ENCODE measurements around the gene NDC1.

Gene NDC1

DNA sequence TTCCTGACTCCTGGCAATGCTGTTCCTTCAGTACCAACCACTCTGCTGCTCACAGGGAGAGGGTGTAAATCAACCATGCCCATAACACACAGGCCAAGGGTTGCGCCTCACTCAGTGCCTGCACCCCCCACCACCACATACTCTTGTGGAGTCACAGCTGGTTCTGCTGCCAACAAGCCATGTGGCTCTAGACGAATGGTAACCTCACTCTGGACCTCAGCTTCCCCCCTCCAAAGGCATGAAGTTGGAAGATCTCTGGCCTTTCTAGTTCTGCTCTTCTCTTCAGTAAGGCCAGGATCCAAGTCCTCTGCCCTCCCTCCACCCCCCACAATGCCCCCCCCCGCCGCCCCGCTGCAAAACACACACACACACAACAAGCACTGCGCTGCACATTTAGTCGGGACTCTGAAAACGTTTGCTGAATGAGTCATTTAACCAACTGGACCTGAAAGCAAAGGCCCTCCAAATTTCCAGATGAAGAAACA lies 97.4 kb downstream of the NDC1 start:
- TF ChIP-seq, protein P1, sequence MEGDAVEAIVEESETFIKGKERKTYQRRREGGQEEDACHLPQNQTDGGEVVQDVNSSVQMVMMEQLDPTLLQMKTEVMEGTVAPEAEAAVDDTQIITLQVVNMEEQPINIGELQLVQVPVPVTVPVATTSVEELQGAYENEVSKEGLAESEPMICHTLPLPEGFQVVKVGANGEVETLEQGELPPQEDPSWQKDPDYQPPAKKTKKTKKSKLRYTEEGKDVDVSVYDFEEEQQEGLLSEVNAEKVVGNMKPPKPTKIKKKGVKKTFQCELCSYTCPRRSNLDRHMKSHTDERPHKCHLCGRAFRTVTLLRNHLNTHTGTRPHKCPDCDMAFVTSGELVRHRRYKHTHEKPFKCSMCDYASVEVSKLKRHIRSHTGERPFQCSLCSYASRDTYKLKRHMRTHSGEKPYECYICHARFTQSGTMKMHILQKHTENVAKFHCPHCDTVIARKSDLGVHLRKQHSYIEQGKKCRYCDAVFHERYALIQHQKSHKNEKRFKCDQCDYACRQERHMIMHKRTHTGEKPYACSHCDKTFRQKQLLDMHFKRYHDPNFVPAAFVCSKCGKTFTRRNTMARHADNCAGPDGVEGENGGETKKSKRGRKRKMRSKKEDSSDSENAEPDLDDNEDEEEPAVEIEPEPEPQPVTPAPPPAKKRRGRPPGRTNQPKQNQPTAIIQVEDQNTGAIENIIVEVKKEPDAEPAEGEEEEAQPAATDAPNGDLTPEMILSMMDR (IDR thresholded peaks at IDR 0.05; ENCODE audit: extremely low read depth, missing control alignments), result no peak
- DNase-seq (ENCODE audit: low spot score), result no peak

DNA sequence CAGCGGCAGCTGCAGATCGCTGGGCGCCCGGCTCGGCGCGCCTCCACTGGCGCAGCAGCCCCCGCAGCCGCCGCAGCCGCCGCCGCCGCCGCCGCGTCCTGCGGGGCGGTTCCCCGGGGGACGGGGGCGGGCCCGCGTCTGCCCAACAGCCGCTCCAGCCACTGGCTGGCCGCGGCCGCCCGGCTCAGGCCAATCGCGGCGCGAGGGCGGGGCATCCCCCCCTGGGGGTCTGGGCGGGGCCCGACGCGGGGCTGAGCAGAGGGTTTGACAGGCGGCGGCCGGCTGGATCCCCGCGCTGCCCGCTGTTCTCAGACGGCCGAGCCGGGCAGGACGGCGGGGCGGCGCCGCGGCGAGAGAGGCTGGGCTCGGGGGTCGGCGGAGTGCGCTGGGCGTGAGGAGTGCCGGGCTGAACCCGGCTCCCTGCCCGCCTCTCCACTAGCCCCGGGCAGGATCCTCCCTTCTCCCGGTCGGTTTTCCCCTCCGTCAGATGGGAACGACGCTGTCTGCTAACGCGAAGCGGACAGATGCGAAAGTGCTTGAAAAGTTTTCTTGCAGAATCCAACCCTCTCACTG lies 98.9 kb downstream of the NDC1 start, which contains the start of gene GLIS1:
TSS of gene GLIS1 (minus strand) at position 56 of the 573 bp plus-strand sequence. CDS start 1,100 bp downstream, outside the sequence.
- TF ChIP-seq, protein P1 (IDR thresholded peaks at IDR 0.05; ENCODE audit: extremely low read depth, missing control alignments), result no peak
- DNase-seq (ENCODE audit: low spot score), result peak; percentile 99

DNA sequence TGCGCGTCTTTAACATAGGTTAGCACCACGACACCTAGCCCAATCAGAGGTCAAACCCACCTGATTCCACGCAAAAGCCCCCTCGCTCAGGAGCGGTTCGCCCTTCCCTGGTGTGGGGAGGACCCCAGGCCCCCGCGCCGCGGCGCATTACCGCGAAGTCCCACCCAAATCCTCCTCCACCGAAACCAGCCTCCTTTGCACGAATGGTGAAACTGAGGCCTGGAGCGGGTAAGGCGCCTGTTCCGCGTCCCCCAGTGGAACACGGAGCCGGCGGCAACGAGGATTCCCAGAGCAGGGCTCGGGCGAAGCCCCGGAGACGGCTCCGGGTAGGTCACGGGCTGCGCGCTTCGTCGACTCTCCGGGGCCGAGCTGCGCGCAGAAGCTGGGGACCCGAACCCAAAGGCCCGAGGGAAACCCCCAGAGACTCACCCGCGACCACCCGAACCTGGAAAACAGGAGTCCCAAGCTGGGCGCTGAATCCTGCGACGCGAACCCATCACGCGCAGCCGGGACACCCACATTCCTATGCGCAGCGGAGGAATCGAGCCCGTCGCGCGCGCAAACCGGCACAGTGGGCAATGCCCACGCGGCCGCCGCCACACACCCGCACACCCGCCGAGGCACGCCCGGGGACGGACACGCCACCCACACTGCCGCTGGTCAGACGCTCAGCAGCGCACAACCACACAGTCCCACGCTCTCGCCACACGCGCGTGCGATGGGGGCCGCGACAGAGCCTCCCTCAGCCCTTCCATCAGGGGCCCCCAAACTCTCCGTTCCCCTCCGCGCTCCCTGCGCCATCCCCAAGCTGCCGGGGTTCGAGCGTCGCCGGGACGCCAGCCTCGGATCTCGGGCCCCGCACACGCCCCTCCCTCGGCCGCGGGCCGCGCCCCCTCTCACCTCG lies 99.6 kb downstream of the NDC1 start:
- peak; percentile 42 for DNase-seq (ENCODE audit: low spot score)
- TF ChIP-seq, protein P1 (IDR thresholded peaks at IDR 0.05; ENCODE audit: extremely low read depth, missing control alignments), result no peak

DNA sequence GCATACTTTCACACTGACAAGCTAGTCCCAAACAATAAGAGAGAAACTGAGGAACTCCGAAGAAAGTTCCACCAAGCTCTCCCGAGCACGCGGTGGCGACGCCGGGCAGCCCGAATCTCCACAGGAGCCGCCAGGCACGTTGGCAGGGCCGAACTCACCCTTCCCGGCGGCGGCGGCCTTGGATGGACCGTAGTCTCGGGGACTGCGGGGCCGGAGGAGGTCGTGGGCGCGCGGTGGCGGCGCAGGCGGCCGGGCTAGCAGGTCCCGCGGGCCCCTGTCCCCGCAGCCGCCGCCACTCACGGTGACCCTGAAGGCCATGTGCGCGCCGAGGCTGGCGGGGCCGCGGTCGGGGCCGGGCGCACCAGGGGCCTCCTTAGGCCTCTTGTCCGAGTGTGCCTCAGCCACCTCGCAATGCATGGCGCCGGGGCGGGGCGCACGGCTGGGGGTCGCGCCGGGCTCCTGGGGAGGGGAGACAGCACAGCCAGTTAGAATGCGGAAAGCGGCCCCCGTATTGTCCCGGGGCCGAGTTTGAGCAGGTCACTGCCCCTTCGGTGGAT lies 100.4 kb downstream of the NDC1 start:
- TF ChIP-seq, protein P1 (IDR thresholded peaks at IDR 0.05; ENCODE audit: extremely low read depth, missing control alignments), result no peak
- peak; percentile 40 for DNase-seq (ENCODE audit: low spot score)

DNA sequence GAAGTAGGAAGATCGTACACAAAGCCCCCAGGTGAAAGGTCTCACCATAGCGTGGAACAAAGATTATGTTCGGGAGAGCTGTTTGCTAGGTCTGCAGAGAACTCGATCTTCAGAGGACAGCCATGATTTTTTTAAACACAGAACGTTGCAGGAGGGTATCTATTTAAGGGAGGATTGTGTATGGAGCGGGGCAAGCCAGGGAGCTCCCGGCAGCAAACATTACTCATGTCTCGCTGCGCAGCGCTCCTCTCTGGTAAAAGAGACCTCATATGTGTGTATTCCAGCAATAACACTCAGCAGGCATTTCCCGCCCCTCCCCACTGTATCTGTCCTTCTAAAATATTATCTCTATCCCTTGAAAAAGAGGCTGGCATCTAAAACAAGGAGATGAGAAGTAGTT lies 101.8 kb downstream of the NDC1 start:
- no peak for DNase-seq (ENCODE audit: low spot score)

DNA sequence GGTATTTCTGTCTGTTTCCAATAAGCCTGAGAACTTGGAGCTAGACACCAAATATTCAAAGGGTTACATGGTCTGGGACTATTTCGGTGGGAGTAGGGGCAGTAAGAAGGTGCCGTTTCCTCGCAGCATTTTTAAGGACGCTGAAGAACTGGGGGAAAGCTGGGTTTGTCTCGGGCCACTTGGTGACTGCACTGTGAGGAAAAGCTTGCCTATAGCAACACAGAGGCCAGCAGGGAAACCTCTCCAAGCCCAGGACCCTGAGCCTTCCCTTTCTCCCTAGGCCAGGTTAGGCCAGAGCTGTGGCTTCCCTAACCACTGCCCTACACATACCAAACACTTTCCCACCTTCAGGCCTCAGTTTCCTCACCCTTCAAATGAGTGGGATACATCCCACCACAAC lies 102.4 kb downstream of the NDC1 start:
- TF ChIP-seq, protein P1 (IDR thresholded peaks at IDR 0.05; ENCODE audit: extremely low read depth, missing control alignments), result no peak
- no peak for DNase-seq (ENCODE audit: low spot score)

More for the DNA sequence above, 101.8 kb downstream of the NDC1 start:
- TF ChIP-seq, protein P1 (IDR thresholded peaks at IDR 0.05; ENCODE audit: extremely low read depth, missing control alignments), result no peak

DNA sequence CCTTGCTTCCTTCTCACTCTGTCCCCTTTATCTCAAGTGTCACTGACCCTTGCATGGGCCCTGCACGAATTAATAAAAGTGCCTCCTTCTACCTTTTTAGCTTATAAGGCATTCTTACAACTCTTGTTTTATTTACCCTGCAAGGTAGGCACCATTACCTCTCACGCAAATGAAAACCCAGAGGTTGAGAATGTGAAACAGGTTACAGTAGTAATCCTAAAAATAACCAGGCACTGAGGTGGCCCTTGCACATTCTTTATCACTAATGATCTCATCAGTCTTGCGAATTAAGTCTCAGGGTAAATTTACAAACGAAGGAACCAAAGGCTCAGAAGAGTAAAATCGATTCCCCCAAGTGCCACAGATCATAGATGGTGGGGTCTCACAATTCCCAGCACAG lies 102.8 kb downstream of the NDC1 start:
- TF ChIP-seq, protein P1 (IDR thresholded peaks at IDR 0.05; ENCODE audit: extremely low read depth, missing control alignments), result no peak
- no peak for DNase-seq (ENCODE audit: low spot score)
